CD4-positive, alpha-beta memory T cell (primary cell): Measurements from ENCODE around the gene FPR2. TPM values are rescaled to one million over a fixed set of nuclear protein-coding genes. Genes with fewer than 3 reads are reported as not detected.
"Not testable (repeated sequence)": the region's sequence is repeated elsewhere in the genome, so short reads cannot be mapped to it uniquely, and the experiment has no call there.

Experiments
- CTCF ChIA-PET: fragments of 350-600 bp; sonication (Branson Sonifier 250); formaldehyde crosslinking; loops from one replicate; lab custom pipeline; 2021; ENCODE audit warnings: inconsistent platforms; ENCODE audit not compliant: partially characterized antibody; lab: Charles Lee
- POLR2A ChIA-PET: fragments of 350-600 bp; sonication (Branson Sonifier 250); formaldehyde crosslinking; loops from one replicate; lab custom pipeline; 2021; ENCODE audit not compliant: partially characterized antibody; lab: Charles Lee
- DNase-seq, 5 donors: peaks; one replicate each; pipeline versions ENCODE4 v3.0.0 to v3.0.0-alpha.2; 2020 to 2022; ENCODE audit warnings: mixed read lengths in 1 of 5
- H3K27ac ChIP-seq: one replicate; pipeline ENCODE4 v1.7.0; 2013; ENCODE audit warnings: low read depth, low read length
- H3K27me3 ChIP-seq: 2 replicates; pipeline ENCODE4 v1.7.0; 2013; ENCODE audit warnings: mild to moderate bottlenecking, low read length, moderate library complexity; ENCODE audit not compliant: insufficient read depth
- H3K36me3 ChIP-seq: 2 replicates; pipeline ENCODE4 v1.7.0; 2013; ENCODE audit warnings: mild to moderate bottlenecking, low read length, moderate library complexity; ENCODE audit not compliant: insufficient read depth
- H3K4me1 ChIP-seq: 2 replicates; pipeline ENCODE4 v1.7.0; 2013; ENCODE audit warnings: mild to moderate bottlenecking, low read length, moderate library complexity; ENCODE audit not compliant: insufficient read depth
- H3K4me3 ChIP-seq, 2 donors: one replicate each; pipeline ENCODE4 v1.7.0; 2013; ENCODE audit warnings: low read length in 2 of 2, mild to moderate bottlenecking in 1 of 2
- H3K9me3 ChIP-seq, 2 donors: one replicate each; pipeline ENCODE4 v1.7.0; 2013; ENCODE audit warnings: low read length in 2 of 2, control low read depth in 1 of 2; ENCODE audit not compliant: control insufficient read depth in 1 of 2
- H3K27ac Mint-ChIP-seq, 7 donors: one replicate each; pipeline ENCODE4 v1.8.0; 2020 to 2021; ENCODE audit warnings: mixed read lengths in 7 of 7, mild to moderate bottlenecking in 6 of 7, inconsistent platforms in 3 of 7, moderate library complexity in 3 of 7
- H3K27me3 Mint-ChIP-seq, 2 donors: one replicate each; pipeline ENCODE4 v1.8.0; 2020 to 2021; ENCODE audit warnings: mixed read lengths in 2 of 2
- H3K36me3 Mint-ChIP-seq, 2 donors: one replicate each; pipeline ENCODE4 v1.8.0; 2020 to 2021; ENCODE audit warnings: mixed read lengths in 2 of 2, inconsistent platforms in 1 of 2, mild to moderate bottlenecking in 1 of 2
- H3K4me1 Mint-ChIP-seq, 4 donors: one replicate each; pipeline ENCODE4 v1.8.0; 2020 to 2021; ENCODE audit warnings: mixed read lengths in 4 of 4, mild to moderate bottlenecking in 1 of 4
- H3K4me3 Mint-ChIP-seq, 8 donors: one replicate each; pipeline ENCODE4 v1.8.0; 2020 to 2021; ENCODE audit warnings: mixed read lengths in 8 of 8, mild to moderate bottlenecking in 7 of 8, moderate library complexity in 6 of 8, inconsistent platforms in 3 of 8
- H3K9me3 Mint-ChIP-seq, 8 donors: one replicate each; pipeline ENCODE4 v1.8.0; 2020 to 2021; ENCODE audit warnings: mixed read lengths in 8 of 8, mild to moderate bottlenecking in 5 of 8, inconsistent platforms in 3 of 8, moderate library complexity in 1 of 8
- intact Hi-C: fragments of 100-400 bp; cut with micrococcal nuclease; formaldehyde crosslinking; loops from one replicate; pipeline ENCODE4 v1.15.1; 2023
- polyA plus RNA-seq, 2 donors: library from polyadenylated mRNA; unstranded; fragments of 300-500 nt; fragmentation: Illumina TruSeq; gene quantifications; one replicate each; pipeline ENCODE4 v1.2.3, GENCODE V29; 2021
- total RNA-seq, 2 experiments: library from RNA; stranded (reverse); gene quantifications; one replicate each; pipeline ENCODE4 v1.2.3, GENCODE V29; 2021

The FPR2 gene
- total and polyA plus RNA-seq, 4 experiments from 2014 or later, result not detected

GRCh38 chr19:51729781-51730180, 31.2 kb upstream of the FPR2 start:
- Mint-ChIP-seq H3K36me3 (no peaks in the 10 kb centered on the region), H3K27me3 (peaks cover 17 to 25% of the 10 kb centered on the region in 2 donors), H3K27ac (no peak overlapping the region), H3K4me3 (no peak overlapping the region), H3K4me1 (peaks cover 0 to 2% (median under 1%) of the 10 kb centered on the region in 4 donors), H3K9me3 (peaks cover 0 to 30% (median 18%) of the 10 kb centered on the region in 8 donors)
- CTCF ChIA-PET, result no interaction called here
- no peaks in the 10 kb centered on the region for H3K9me3 ChIP-seq
- H3K4me1 ChIP-seq, result no peaks in the 10 kb centered on the region
- intact Hi-C loops, result no loop called here
- POLR2A ChIA-PET, result no interaction called here
- no peak for DNase-seq
- H3K27me3 ChIP-seq, result peaks cover 6% of the 10 kb centered on the region
- H3K27ac ChIP-seq, result no peak overlapping the region
- no peak overlapping the region for H3K4me3 ChIP-seq
- no peaks in the 10 kb centered on the region for H3K36me3 ChIP-seq

DNA sequence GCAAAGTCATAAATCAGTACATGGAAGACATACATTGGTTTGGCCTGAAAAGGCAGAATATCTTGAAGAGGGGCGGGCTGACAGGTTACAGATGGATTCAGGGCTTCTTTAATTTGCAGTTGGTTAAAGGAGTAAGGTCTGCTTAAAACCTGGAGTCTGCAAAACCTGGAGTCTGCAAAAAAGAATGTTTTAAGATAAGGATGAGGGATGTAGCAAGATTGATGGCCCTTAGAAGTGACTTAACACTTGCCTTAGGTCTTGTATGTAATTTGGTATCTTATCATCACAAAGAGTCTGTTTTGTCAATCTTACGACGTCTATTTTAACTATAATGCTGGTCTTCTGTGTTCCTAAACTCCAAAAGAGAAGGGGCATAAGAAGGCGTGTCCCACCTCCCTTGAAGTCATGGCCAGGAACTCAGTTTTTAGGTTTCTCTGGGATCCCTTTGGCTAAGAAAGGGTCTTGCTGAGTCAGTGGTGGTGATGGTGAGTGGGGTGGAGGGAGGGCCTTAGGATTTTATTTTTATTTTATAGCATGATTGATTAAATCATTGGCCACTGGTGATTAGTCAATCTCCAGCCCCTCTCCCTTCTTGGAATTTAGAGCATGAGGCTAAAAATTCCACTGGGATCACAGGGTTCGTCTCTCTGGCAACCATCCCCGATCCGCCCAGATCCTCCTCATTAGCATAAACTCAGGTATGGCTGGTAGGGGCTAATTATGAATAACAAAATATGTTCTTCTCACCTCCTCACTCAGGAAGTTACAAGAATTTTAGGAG, 27.0 kb upstream of the FPR2 start:
- CTCF ChIA-PET, result no interaction called here
- intact Hi-C loops, result no loop called here
- peaks cover 12 to 18% of the 10 kb centered on the region in 2 donors for H3K27me3 Mint-ChIP-seq
- no peak overlapping the region for H3K4me3 Mint-ChIP-seq
- Histone ChIP-seq H3K9me3 (no peaks in the 10 kb centered on the region), H3K27ac (no peak overlapping the region), H3K36me3 (no peaks in the 10 kb centered on the region), H3K27me3 (no peaks in the 10 kb centered on the region), H3K4me1 (no peaks in the 10 kb centered on the region), H3K4me3 (no peak overlapping the region)
- peaks cover 0 to 25% (median 14%) of the 10 kb centered on the region in 8 donors for H3K9me3 Mint-ChIP-seq
- no peaks in the 10 kb centered on the region for H3K36me3 Mint-ChIP-seq
- no peaks in the 10 kb centered on the region for H3K4me1 Mint-ChIP-seq
- POLR2A ChIA-PET, result no interaction called here
- DNase-seq, result no peak
- no peak overlapping the region for H3K27ac Mint-ChIP-seq

GRCh38 chr19:51735759-51736449, 25.1 kb upstream of the FPR2 start:
- Histone ChIP-seq H3K4me3 (no peak overlapping the region), H3K27me3 (no peaks in the 10 kb centered on the region), H3K4me1 (no peaks in the 10 kb centered on the region), H3K9me3 (no peaks in the 10 kb centered on the region), H3K27ac (no peak overlapping the region), H3K36me3 (no peaks in the 10 kb centered on the region)
- no peaks in the 10 kb centered on the region for H3K36me3 Mint-ChIP-seq
- ChIA-PET POLR2A (no interaction called here), CTCF (no interaction called here)
- H3K9me3 Mint-ChIP-seq, result peaks cover 0 to 16% (median 8%) of the 10 kb centered on the region in 8 donors
- intact Hi-C loops, result no loop called here
- DNase-seq, result no peak
- H3K4me1 Mint-ChIP-seq, result no peaks in the 10 kb centered on the region
- H3K27me3 Mint-ChIP-seq, result peaks cover 13 to 21% of the 10 kb centered on the region in 2 donors
- H3K27ac Mint-ChIP-seq, result no peak overlapping the region
- no peak overlapping the region for H3K4me3 Mint-ChIP-seq

DNA sequence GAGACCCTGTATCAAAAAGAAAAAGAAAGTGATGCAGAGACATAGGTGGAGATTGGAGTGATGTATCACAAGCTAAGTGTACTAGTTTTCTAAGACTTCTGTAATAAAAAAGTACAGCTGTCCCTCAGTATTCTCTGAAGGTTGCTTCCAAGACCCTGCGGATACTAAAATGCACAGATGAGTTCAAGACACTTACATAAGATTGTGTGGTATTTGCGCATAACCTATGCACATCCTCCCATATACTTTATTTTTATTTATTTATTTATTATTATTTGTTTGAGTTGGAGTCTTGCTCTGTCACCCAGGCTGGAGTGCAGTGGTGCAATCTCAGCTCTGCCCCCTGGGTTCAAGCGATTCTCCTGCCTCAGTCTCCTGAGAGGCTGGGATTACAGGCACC, 23.6 kb upstream of the FPR2 start:
- Mint-ChIP-seq H3K27me3 (peaks cover 12 to 21% of the 10 kb centered on the region in 2 donors), H3K4me3 (no peak overlapping the region), H3K4me1 (no peaks in the 10 kb centered on the region), H3K9me3 (peaks cover 0 to 3% (median under 1%) of the 10 kb centered on the region in 8 donors), H3K27ac (no peak overlapping the region), H3K36me3 (no peaks in the 10 kb centered on the region)
- Histone ChIP-seq H3K27me3 (no peaks in the 10 kb centered on the region), H3K4me3 (no peak overlapping the region), H3K27ac (no peak overlapping the region), H3K36me3 (no peaks in the 10 kb centered on the region), H3K4me1 (no peaks in the 10 kb centered on the region), H3K9me3 (no peaks in the 10 kb centered on the region)
- no peak for DNase-seq
- ChIA-PET CTCF (no interaction called here), POLR2A (no interaction called here)
- intact Hi-C loops, result no loop called here

DNA sequence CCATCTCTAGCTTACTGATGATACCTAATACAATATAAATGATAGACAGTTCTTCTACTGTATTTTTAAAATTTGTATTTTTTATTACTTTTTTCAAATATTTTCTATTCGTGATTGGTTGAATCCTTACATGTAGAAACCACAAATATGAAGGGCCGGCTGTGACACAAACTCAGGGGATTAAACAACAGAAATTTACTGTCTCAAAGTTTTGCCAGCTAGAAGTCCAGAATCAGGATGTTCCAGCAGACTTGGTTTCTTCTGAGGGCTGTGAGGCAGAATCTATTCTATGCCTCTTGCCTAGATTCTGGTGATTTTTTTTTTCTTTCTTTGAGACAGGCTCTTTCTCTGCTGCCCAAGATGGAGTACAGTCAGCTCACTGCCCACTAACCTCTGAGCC, 23.1 kb upstream of the FPR2 start:
- POLR2A ChIA-PET, result no interaction called here

DNA sequence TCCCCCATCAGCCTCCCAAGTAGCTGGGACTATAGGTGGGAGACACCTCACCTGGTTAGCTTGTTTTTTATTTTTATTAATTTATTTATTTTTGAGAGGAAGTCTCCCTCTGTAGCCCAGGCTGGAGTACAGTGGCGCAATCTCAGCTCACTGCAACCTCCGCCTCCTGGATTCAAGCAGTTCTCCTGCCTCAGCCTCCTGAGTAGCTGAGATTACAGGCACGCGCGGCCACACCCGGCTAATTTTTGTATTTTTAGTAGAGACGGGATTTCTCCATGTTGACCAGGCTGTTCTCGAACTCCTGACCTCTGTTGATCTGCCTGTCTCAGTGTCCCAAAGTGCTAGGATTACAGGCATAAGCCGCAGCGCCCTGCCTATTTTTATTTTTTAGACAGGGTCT, 22.5 kb upstream of the FPR2 start:
- H3K36me3 Mint-ChIP-seq, intact Hi-C loops, H3K4me3 Mint-ChIP-seq, POLR2A ChIA-PET, H3K4me1 ChIP-seq, H3K4me1 Mint-ChIP-seq, H3K27ac Mint-ChIP-seq, H3K9me3 Mint-ChIP-seq, H3K27me3 ChIP-seq, H3K36me3 ChIP-seq, H3K4me3 ChIP-seq, H3K27ac ChIP-seq, H3K9me3 ChIP-seq, DNase-seq: not testable (repeated sequence)
- peaks cover 11 to 19% of the 10 kb centered on the region in 2 donors for H3K27me3 Mint-ChIP-seq
- CTCF ChIA-PET, result interaction anchor here (1.5 kb wide), 1 partner anchor 39 kb away, joined by 3 read pairs; no protein-coding TSS in a partner anchor

More for the DNA sequence above, 23.1 kb upstream of the FPR2 start:
- DNase-seq, result no peak
- peak overlapping the region in 1 of 7 donors; percentile 75 for H3K27ac Mint-ChIP-seq
- peaks cover 11 to 21% of the 10 kb centered on the region in 2 donors for H3K27me3 Mint-ChIP-seq
- no peaks in the 10 kb centered on the region for H3K9me3 Mint-ChIP-seq
- no peak overlapping the region for H3K27ac ChIP-seq
- no peak overlapping the region for H3K4me3 Mint-ChIP-seq
- no peaks in the 10 kb centered on the region for H3K4me1 ChIP-seq
- H3K27me3 ChIP-seq, result no peaks in the 10 kb centered on the region
- intact Hi-C loops, result no loop called here
- H3K4me3 ChIP-seq, result no peak overlapping the region
- no peaks in the 10 kb centered on the region for H3K9me3 ChIP-seq
- H3K36me3 Mint-ChIP-seq, result no peaks in the 10 kb centered on the region
- H3K4me1 Mint-ChIP-seq, result no peaks in the 10 kb centered on the region
- CTCF ChIA-PET, result interaction anchor here (1.5 kb wide), 1 partner anchor 40 kb away, joined by 3 read pairs; no protein-coding TSS in a partner anchor
- no peaks in the 10 kb centered on the region for H3K36me3 ChIP-seq

DNA sequence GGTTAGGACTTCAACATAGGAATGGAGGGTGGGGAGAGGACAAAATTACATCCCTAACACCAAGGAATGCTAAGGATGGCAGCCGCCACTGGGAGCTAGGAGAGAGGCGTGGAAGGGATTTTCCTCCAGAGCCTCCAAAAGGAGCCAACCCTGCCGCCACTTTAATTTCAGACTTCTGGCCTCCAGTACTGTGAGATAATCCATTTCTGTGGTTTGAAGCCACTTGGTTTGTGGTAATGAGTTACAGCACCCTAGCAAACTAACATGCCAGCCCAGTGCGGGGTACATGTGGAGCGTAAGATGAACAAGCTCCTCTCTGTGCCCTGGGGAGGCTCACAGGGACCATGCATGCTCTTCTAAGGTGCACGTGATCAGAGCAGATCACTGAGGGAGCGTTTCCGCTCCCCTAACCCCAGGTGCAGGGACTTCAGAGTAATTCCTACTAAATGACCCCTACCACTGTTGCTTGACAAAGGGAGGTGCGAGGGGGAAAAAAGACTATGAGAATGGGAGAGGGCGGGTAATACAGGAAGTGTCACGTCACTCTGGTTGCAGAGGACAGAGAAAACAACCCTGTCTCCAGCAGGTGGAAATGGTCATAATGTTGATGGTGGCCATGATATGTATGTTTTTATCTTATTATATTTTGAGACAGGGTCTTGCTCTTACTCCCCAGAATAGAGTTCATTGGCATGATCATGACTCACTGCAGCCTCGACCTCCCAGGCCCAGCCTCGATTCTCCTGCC, 21.3 kb upstream of the FPR2 start:
- H3K27ac Mint-ChIP-seq, result no peak overlapping the region
- ChIA-PET POLR2A (no interaction called here), CTCF (interaction anchor here (1.5 kb wide), 1 partner anchor 38 kb away, joined by 3 read pairs; no protein-coding TSS in a partner anchor)
- intact Hi-C loops, result no loop called here
- H3K9me3 ChIP-seq, result no peaks in the 10 kb centered on the region
- no peaks in the 10 kb centered on the region for H3K36me3 ChIP-seq
- peaks cover 11 to 16% of the 10 kb centered on the region in 2 donors for H3K27me3 Mint-ChIP-seq
- no peaks in the 10 kb centered on the region for H3K27me3 ChIP-seq
- H3K4me1 ChIP-seq, result no peaks in the 10 kb centered on the region
- H3K9me3 Mint-ChIP-seq, result no peaks in the 10 kb centered on the region
- no peak overlapping the region for H3K4me3 ChIP-seq
- no peak for DNase-seq
- H3K27ac ChIP-seq, result no peak overlapping the region
- no peaks in the 10 kb centered on the region for H3K4me1 Mint-ChIP-seq
- no peak overlapping the region for H3K4me3 Mint-ChIP-seq
- H3K36me3 Mint-ChIP-seq, result no peaks in the 10 kb centered on the region
